GM12801 (cell line): ENCODE data around the gene CRTC1.

Experiments used
- TF ChIP-seq, protein P1 (sequence below): IDR thresholded peaks from one replicate; pipeline ENCODE4 v1.5.1; 2011; ENCODE audit warnings: control low read depth; ENCODE audit not compliant: insufficient read length; ENCODE audit errors: extremely low read depth

The CRTC1 gene

DNA sequence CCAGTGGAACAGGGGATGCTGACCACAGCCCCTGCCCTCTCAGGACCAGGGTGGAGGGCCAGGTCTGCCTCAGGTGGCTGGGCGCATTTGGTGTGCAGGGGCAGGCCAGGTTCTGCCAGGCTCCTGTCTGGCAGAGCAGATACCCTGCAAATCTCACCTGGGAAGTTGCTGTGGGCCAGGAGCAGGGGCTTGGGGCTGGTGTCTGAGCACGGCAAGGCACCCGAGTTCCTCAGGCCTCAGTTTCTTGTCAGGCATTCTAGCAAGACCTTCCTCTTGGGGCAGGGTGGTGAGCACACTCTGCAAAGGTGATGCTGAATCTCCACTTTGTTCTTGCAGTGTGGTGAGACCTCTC lies 1.1 kb downstream of the CRTC1 start:
- TF ChIP-seq, protein P1, sequence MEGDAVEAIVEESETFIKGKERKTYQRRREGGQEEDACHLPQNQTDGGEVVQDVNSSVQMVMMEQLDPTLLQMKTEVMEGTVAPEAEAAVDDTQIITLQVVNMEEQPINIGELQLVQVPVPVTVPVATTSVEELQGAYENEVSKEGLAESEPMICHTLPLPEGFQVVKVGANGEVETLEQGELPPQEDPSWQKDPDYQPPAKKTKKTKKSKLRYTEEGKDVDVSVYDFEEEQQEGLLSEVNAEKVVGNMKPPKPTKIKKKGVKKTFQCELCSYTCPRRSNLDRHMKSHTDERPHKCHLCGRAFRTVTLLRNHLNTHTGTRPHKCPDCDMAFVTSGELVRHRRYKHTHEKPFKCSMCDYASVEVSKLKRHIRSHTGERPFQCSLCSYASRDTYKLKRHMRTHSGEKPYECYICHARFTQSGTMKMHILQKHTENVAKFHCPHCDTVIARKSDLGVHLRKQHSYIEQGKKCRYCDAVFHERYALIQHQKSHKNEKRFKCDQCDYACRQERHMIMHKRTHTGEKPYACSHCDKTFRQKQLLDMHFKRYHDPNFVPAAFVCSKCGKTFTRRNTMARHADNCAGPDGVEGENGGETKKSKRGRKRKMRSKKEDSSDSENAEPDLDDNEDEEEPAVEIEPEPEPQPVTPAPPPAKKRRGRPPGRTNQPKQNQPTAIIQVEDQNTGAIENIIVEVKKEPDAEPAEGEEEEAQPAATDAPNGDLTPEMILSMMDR: no peak

DNA sequence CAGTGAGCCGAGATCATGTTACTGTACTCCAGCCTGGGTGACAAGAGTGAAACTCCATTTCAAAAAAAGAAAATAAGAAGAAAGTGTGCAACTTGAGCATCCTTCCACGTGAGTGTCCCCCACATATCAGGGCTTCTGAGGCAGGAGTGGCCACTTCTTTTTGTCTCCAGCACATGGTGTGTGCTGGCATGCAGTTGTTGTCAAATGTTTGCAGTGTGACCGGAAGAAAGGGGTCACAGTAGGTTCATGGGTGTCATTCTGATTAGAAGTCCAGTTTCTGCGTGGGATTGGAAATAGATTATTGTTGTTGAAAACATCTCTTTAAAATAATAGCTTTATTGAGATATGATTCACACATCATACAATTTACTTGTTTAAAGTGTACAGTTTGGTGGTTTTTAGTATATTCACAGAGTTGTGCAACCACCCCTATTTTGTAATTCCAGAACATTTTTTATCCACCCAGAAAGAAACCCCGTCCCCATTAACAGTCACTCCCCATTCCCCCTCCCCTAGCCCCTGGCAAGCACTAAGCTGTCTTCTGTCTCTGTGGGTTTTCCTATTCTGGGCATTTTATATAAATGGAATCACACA lies 2.2 kb downstream of the CRTC1 start:
- TF ChIP-seq, protein P1: no peak

DNA sequence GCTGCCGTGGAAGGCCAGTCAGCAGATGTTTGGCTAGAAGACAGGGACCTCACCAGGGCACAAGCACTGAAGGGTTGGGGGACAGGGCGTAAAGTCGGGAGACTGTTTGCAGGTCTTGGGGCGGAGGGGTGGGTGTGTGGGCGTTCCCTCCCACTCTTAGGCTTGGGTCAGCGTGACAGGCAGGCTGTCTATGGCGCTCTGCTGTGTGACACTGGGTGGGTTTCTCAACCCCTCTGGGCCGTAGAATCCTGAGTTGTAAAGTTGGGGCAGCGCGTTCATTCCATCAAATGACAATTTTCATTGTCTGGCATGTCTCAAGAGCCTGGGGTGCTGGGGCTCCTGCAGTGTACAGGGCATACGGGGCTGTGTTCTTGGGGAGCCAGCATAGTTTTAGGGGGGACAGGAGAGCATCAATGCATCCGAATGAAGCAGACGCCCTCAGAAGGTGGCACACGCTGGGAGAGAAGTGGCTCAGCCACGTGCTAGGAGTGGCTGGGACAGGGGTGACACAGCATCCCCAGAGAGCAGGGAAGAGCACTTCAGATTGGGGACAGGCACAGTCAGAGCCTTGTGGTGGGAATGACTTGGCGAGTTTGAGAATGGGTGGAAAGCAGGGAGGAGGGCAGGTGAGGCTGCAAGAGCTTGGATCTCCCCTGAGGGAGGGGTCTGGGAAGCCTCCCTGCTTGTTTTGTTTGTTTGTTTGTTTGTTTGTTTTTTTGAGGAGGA lies 4.4 kb downstream of the CRTC1 start:
- TF ChIP-seq, protein P1: no peak

DNA sequence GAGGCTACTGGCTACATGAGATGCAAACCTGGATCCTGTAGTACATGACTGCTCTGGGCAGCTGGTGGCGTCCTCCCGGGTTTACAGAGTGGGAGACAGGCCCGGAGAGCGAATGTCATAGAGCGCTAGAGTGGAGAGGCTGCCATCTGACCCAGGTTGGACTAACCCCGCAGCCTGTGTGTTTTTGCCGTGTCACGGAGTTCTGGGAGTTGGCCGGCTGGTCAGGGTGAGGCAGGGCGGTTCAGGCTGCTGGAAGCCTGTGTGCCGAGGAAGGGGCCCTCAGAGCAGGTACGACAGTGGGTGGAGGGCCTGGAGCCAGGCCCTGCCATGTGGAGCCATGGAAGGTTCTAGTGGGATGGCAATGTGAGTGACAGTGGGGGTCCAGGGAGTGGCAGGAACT lies 12.5 kb downstream of the CRTC1 start:
- TF ChIP-seq, protein P1: no peak

DNA sequence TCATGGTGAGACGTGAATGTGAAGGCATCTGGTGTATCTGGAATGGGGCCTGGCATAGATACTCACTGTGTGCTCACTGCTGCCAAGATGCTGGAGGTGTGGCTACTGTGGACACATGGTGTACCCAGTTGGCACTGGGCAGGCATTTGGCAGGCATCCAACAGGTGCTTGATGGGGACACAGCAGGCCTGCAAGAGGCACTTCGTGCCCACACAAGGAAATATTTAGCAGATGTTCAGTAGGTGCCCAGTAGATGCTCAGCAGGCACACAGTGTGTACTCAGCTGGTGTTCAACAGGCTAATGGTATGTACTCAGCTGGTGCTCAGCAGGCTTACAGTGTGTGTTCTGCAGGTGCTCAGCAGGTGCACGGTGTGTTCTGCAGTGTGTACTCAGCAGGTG lies 14.2 kb downstream of the CRTC1 start:
- TF ChIP-seq, protein P1: no peak

DNA sequence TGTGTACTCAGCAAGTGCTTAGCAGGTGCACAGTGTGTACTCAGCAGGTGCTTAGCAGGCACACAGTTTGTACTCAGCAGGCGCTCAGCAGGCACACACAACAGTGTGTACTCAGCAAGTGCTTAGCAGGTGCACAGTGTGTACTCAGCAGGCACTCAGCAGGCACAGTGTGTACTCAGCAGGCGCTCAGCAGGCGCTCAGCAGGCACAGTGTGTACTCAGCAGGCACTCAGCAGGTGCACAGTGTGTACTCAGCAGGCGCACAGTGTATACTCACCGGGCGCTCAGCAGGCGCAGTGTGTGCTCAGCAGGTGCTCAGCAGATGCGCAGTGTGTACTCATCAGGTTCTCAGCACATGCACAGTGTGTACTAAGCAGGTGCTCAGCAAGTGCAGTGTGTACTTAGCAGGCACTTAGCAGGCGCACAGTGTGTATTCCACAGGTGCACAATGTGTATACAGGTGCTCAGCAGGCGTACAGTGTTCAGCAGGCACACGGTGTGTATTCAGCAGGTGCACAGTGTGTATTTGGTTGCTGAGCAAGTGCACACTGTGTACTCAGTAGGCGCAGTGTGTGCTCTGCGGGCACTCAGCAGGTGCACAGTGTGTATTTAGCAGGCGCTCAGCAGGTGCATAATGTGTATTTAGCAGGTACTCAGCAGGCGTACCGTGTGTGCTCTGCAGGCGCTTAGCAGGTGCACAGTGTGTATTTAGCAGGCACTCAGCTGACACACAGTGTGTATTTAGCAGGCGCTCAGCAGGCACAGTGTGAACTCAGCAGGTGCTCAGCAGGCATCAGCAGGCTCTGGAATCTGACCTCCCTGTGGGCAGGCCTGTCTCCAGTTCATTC lies 15.1 kb downstream of the CRTC1 start:
- TF ChIP-seq, protein P1: no peak

DNA sequence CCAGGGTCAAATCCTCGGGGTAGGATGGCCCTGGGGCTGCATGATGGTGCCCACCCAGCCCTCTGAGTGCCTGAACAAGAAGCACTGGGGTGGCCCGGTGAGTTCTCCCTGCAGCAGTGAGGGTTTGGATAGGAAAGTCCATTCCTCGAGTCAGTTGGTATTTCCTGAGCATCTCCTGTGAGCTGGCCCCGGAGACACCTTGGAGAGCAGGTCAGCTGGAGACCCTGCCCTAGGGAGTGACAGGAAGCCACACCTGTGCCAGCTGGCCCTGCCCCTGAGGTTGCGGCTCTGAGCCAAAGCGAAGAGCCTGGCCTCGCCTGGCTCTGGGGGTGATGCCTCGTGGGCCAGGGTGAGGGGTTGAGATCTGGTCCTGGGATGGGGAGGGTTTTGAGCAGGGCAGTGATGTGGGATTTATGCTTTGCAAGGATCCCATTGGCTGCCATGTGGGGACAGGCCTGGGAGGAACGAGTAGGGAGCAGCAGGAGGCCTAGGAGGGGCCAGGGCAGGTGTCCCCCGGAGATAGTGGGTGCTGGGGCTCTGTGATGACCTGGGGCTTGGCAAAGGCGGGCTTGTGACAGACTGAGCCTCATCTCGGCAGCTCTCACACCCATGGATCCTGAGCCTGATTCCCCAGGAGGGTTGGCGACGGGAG lies 16.0 kb downstream of the CRTC1 start:
- TF ChIP-seq, protein P1: no peak
